GM10266 (cell line): ENCODE data around the gene OXGR1.
"Not testable (repeated sequence)": the region's sequence is repeated elsewhere in the genome, so short reads cannot be mapped to it uniquely, and the experiment has no call there.

Source experiments
- DNase-seq: peaks from one replicate; pipeline ENCODE4 v3.0.0; 2012; ENCODE audit errors: extremely low spot score
- CTCF ChIP-seq: IDR thresholded peaks from 2 replicates; pipeline ENCODE4 v1.5.1; 2012; ENCODE audit warnings: mild to moderate bottlenecking, low read depth; ENCODE audit not compliant: control insufficient read depth, insufficient read depth; ENCODE audit errors: missing control alignments

The OXGR1 gene

DNA sequence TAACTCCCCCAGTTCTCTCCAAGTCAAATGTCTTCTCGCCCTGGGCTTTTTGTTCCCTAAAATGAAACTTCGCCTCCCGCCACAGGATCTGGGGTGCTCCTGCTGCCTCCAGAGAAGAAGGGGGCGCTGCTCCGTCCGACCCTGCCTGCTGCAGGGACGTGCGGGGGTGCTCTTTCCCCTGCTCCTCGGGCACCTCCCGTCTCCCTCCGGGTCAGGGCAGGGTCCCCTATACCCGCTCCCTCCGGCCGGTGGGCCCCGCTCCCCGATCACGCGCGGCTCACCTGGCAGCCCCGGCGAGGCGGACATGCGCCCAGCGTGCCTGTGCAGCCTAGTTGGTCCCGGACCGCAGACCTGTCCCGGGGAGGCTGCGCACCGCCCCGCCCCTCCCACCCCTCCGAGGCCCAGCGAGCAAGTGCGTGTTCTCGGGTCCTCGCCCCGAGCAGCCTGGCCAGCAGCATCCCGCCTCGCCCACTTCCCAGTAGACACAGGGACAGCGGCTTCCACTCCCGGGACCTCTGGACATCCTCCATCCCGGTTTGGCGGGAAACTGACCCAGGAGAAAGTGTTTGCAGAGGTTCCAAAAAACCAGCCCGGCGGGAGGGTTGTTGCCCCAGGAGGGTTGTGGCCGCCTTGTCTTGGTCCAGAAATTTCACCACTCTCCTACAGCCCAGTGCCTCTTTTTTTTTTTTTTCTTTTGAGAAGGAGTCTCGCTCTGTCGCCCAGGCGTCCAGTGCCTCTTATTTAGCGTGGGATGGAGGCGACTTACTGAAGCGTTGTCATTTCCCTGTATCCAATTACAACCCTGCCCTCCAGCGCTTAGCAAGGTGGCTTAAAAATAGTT, at the start of gene OXGR1:
OXGR1 (minus strand) TSS at position 460 of the 841 bp plus-strand sequence. CDS start 6,717 bp downstream, outside the sequence.
- TF ChIP-seq CTCF: no peak
- peak; percentile 4 for DNase-seq

DNA sequence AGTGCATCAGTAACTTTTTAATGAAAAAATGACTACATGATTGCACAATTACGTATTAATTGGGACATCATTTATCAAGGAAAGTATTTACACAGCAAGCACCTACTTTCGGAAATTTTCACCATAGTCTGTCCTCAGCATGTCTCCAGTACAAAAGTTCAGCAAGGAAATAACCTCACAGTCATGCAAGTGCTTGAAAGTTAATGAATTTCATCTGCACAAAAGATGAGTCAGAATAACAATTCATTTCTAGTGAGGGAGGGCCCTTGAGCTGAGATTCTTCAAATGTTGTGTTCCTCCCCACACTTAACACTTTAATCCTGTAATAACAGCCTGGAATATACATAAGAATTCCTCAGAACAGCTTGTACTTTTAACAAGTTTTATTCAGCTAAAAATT, 49.0 kb upstream of the OXGR1 start:
- no peak for TF ChIP-seq CTCF
- DNase-seq: no peak

DNA sequence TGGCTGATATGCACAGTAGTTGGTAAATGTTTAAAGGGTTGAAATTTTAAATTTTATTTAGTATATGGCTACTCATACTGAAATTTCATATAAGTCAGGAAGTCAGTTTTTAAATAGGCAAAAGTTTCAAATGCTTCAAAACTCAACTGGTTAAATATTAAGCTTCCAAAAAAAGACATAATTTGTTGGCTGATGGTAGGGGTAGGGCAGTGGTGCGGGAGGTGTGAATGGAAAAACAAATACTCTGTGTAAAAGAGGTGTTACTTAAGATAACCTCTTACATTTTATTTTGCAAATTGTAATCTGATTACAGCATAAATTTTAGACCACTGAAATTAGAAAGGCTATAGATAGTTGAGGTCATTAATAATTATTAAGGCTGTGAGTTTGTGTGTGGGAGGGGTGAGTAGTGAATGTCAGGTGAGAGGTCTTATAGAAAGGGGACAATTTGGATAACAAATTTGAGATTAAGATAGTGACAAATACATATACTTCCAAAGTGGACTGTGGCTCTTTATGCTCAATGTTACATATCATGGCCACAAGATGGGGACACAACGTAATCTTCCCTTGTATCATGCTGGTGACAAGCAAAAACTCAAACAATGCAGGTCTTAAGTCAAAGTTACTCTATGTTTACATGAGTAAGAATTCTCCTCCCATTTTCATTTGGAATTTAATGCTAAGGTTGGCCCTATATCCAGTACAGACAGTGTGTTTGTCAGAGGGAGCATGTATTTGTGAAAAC, 36.6 kb upstream of the OXGR1 start:
- no peak for DNase-seq
- no peak for TF ChIP-seq CTCF

DNA sequence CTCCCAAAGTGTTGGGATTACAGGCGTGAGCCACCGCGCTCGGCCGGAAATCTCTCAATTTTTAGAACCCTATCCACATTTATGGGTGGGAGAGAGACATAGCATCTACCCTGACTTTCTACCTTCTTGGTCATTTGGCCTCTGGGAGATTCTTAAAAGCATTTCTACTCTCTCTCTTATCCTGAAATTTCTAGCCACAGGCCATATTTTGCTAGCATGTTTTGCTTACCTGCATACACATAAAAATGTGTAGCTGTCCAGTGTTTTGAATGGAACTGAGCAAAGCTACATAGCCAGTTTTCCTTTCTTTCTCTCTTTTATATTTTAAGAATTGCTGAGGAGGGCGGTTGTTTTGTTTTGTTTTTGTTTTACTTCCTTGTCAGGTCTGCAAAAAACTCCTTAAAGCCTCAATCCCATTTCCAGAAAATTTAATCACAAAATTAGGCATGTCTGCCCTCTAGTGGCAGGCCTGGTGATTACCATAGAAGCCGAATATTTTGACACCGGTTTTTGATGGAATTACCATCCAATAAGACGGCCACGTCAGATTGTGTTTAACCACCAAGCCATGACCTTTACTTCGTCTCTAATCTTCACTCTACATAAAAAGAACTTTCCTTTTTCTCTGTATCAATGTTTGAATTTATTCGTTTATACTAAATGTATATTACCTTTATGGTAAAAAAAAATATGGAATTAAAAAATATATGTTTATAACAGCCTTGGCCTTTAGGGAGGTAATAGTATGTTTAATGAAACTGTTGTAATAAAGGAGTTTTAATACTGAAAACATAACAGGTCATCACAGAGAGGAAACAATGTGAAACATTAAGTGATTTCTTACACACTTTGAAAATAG, 34.4 kb upstream of the OXGR1 start:
- TF ChIP-seq CTCF: peak; percentile 83
- peak; percentile 45 for DNase-seq

DNA sequence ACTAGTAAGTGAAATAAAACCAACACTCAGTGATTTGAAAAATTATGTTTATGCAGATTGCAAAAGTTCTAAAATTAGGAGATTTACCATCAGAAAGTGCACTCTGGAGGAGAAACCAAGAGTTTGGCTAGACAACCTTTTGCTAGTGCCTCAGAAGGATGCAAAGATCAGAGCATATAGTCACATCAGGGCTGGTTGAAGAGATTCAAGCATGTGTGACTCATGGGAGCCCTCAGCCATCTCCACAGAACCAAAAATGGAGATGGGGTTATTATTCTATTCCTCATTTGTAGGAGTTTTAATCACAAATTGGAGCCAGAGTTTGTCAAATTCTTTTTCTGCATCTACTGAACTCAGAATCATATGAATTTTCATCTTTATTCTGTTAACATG, 32.9 kb upstream of the OXGR1 start:
- DNase-seq: no peak
- TF ChIP-seq CTCF: no peak

GRCh38 chr13:97026531-97027161, 32.4 kb upstream of the OXGR1 start:
- no peak for DNase-seq
- TF ChIP-seq CTCF: no peak

- DNase-seq: not testable (repeated sequence)
Measured at GRCh38 chr13:97023812-97024211, 29.5 kb upstream of the OXGR1 start.
